Loucy (cell line): ENCODE results near the gene RGS6.

Experiments
- H2AFZ ChIP-seq: fragments of 200-600 bp; sonication (generic); 2 replicates; pipeline ENCODE4 v1.6.0; 2016; ENCODE audit warnings: antibody characterized with exemption, mild to moderate bottlenecking, low read length, moderate library complexity
- H3F3A ChIP-seq: fragments of 200-600 bp; 2 replicates; pipeline ENCODE4 v1.6.0; 2016; ENCODE audit warnings: antibody characterized with exemption, low read depth, mild to moderate bottlenecking
- H3K27me3 ChIP-seq: fragments of 200-600 bp; sonication (generic); 2 replicates; pipeline ENCODE4 v1.6.1; 2014; ENCODE audit warnings: low read length, mild to moderate bottlenecking; ENCODE audit not compliant: insufficient read depth, poor library complexity, severe bottlenecking
- H3K36me3 ChIP-seq: fragments of 200-600 bp; sonication (generic); 2 replicates; pipeline ENCODE4 v1.6.1; 2016; ENCODE audit warnings: low read length; ENCODE audit not compliant: insufficient read depth
- H3K4me1 ChIP-seq: fragments of 200-600 bp; sonication (generic); 2 replicates; pipeline ENCODE4 v1.5.1; 2014; ENCODE audit warnings: low read length, mild to moderate bottlenecking; ENCODE audit not compliant: insufficient read depth, poor library complexity, severe bottlenecking
- H3K4me2 ChIP-seq: fragments of 200-600 bp; sonication (generic); 2 replicates; pipeline ENCODE4 v1.6.0; 2014; ENCODE audit warnings: antibody characterized with exemption, low read length, low read depth, mild to moderate bottlenecking; ENCODE audit not compliant: poor library complexity, severe bottlenecking
- H3K4me3 ChIP-seq: fragments of 200-600 bp; sonication (generic); 2 replicates; pipeline ENCODE4 v1.5.1; 2014; ENCODE audit warnings: low read length, mild to moderate bottlenecking, mixed read lengths; ENCODE audit not compliant: poor library complexity, severe bottlenecking
- H3K79me2 ChIP-seq: fragments of 200-600 bp; sonication (generic); 2 replicates; pipeline ENCODE4 v1.6.1; 2014; ENCODE audit warnings: low read length; ENCODE audit not compliant: insufficient read depth
- H3K9ac ChIP-seq: fragments of 200-600 bp; sonication (generic); 2 replicates; pipeline ENCODE4 v1.6.0; 2014; ENCODE audit warnings: mild to moderate bottlenecking, low read depth, low read length, moderate library complexity; ENCODE audit not compliant: poor library complexity, severe bottlenecking
- H3K9me2 ChIP-seq: fragments of 200-600 bp; sonication (generic); replicated peaks from 2 replicates; pipeline ENCODE4 v1.6.1; 2016; ENCODE audit warnings: low read depth, low read length, mixed read lengths
- H3K9me3 ChIP-seq: fragments of 200-600 bp; sonication (generic); 2 replicates; pipeline ENCODE4 v1.6.1; 2014; ENCODE audit warnings: mild to moderate bottlenecking, antibody characterized with exemption, low read length, low read depth; ENCODE audit not compliant: insufficient read depth
- H4K20me1 ChIP-seq: fragments of 200-600 bp; sonication (generic); 2 replicates; pipeline ENCODE4 v1.6.0; 2014; ENCODE audit warnings: antibody characterized with exemption, low read length, mild to moderate bottlenecking; ENCODE audit not compliant: insufficient read depth, poor library complexity, severe bottlenecking
- CTCF ChIP-seq: fragments of 200-600 bp; sonication (generic); conservative IDR thresholded peaks from 2 replicates; pipeline ENCODE4 v1.5.1; 2014; ENCODE audit warnings: mild to moderate bottlenecking, antibody characterized with exemption, low read length
- EZH2phosphoT487 ChIP-seq: fragments of 200-600 bp; IDR thresholded peaks from 2 replicates; pipeline ENCODE4 v1.6.1; 2018; ENCODE audit warnings: antibody characterized with exemption, mild to moderate bottlenecking, moderate library complexity, borderline replicate concordance

Gene RGS6

GRCh38 chr14:72217135-72217534 is 284.9 kb downstream of the RGS6 start:
- no peak overlapping the region for H2AFZ ChIP-seq
- H3K4me2 ChIP-seq: no peak overlapping the region
- H3K4me3 ChIP-seq: no peak overlapping the region
- H3K36me3 ChIP-seq: no peaks in the 10 kb centered on the region
- peaks cover 9% of the 10 kb centered on the region; the same call in 1 of the 2 replicates for H3K9me3 ChIP-seq
- TF ChIP-seq CTCF (no peak), EZH2phosphoT487 (no peak)
- H3K9ac ChIP-seq: no peak overlapping the region
- no peaks in the 10 kb centered on the region for H4K20me1 ChIP-seq
- H3K27me3 ChIP-seq: no peaks in the 10 kb centered on the region
- H3K4me1 ChIP-seq: no peaks in the 10 kb centered on the region
- no peaks in the 10 kb centered on the region for H3K79me2 ChIP-seq
- no peaks in the 10 kb centered on the region for H3K9me2 ChIP-seq
- H3F3A ChIP-seq: no peaks in the 10 kb centered on the region

GRCh38 chr14:72222046-72222445 is 289.8 kb downstream of the RGS6 start:
- TF ChIP-seq CTCF (no peak), EZH2phosphoT487 (no peak)
- Histone ChIP-seq H3K9me2 (no peaks in the 10 kb centered on the region), H3K9me3 (peaks cover 9% of the 10 kb centered on the region; the same call in 1 of the 2 replicates), H3F3A (no peaks in the 10 kb centered on the region), H3K4me1 (no peaks in the 10 kb centered on the region), H3K79me2 (no peaks in the 10 kb centered on the region), H3K27me3 (no peaks in the 10 kb centered on the region), H3K4me3 (no peak overlapping the region), H3K9ac (no peak overlapping the region), H2AFZ (no peak overlapping the region), H3K4me2 (no peak overlapping the region), H4K20me1 (no peaks in the 10 kb centered on the region), H3K36me3 (no peaks in the 10 kb centered on the region)

- no peak for TF ChIP-seq EZH2phosphoT487
- TF ChIP-seq CTCF: no peak
- H3K36me3 ChIP-seq: no peaks in the 10 kb centered on the region
- no peaks in the 10 kb centered on the region for H3K79me2 ChIP-seq
- no peaks in the 10 kb centered on the region for H3K9me2 ChIP-seq
- H3K4me3 ChIP-seq: no peak overlapping the region
- no peaks in the 10 kb centered on the region for H3K9me3 ChIP-seq
- H3K27me3 ChIP-seq: no peaks in the 10 kb centered on the region
- H3K4me2 ChIP-seq: no peak overlapping the region
- no peak overlapping the region for H3K9ac ChIP-seq
- no peaks in the 10 kb centered on the region for H3F3A ChIP-seq
- no peaks in the 10 kb centered on the region for H4K20me1 ChIP-seq
- no peak overlapping the region for H2AFZ ChIP-seq
- H3K4me1 ChIP-seq: peaks cover 31% of the 10 kb centered on the region
Observed at GRCh38 chr14:72236629-72237028, 304.4 kb downstream of the RGS6 start.
